ENCODE data around the gene L2HGDH. TPM values are rescaled to one million over a fixed set of nuclear protein-coding genes. Genes with fewer than 3 reads are reported as not detected.

The L2HGDH gene
- total and polyA plus RNA-seq, 10 of the 15 experiments (the other 5 are each of a cell fraction or from before 2014, with no cell fraction given) = 2.6 to 18.3 (median 13.5) TPM

DNA sequence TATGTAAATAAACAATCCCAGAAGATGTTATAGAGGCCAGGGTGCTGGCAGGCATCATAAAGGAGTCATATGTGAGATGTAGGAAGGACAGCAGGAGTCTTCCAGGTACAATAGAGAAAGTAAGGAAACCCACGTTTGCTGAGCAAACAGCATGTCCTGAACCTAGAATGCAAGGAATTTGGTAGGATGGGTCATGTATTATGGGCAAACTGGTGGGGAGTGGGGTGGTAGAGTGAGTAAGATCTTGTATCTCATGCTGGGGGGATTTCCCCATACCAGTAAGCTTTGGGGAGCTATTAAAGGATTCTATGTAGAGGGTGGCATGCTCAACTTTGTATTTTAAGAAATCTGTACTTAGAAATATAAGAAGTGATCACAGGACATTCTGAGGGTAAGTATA lies 43.7 kb upstream of the L2HGDH start:
- no peaks in the 10 kb centered on the region for H4K20me1 ChIP-seq (ENCODE audit: control insufficient read depth, insufficient read depth)
- ChIA-PET SMC1A (ENCODE audit: uncharacterized antibody, unreplicated experiment) (interaction anchor here (0.7 to 2.2 kb wide), 6 partner anchors 9 to 100 kb away, joined by 3 to 10 read pairs (median 4); no protein-coding TSS in a partner anchor), RAD21 (ENCODE audit: unreplicated experiment) (interaction anchor here (1.5 to 1.6 kb wide), 3 partner anchors 11 to 185 kb away, joined by 3 to 6 read pairs (median 3); no protein-coding TSS in a partner anchor), CTCF (interaction anchor here (0.5 to 1.6 kb wide), 3 partner anchors 9 to 505 kb away, joined by 3 to 4 read pairs (median 4); no protein-coding TSS in a partner anchor), POLR2A (interaction anchor here (0.6 to 1.0 kb wide), 2 partner anchors 10 to 241 kb away, joined by 4 read pairs; no protein-coding TSS in a partner anchor)
- H3K4me3 ChIP-seq = no peak overlapping the region
- intact Hi-C loops (cut with micrococcal nuclease; ENCODE audit: unreplicated experiment) = no loop called here
- H3K27ac ChIP-seq (ENCODE audit: control insufficient read depth, insufficient read depth) = no peak overlapping the region
- H3K9ac ChIP-seq (ENCODE audit: control insufficient read depth, insufficient read depth, low read length) = no peak overlapping the region
- H3K27me3 ChIP-seq (replicated peaks in 1 of 2; ENCODE audit: control insufficient read depth in 2 of 2, insufficient read depth in 2 of 2, low read length in 1 of 2) = no peaks in the 10 kb centered on the region
- no peak for FAIRE-seq
- no peaks in the 10 kb centered on the region for H3K9me3 ChIP-seq (replicated peaks; ENCODE audit: control insufficient read depth, insufficient read depth, low read length)
- no peaks in the 10 kb centered on the region for H3K4me1 ChIP-seq (ENCODE audit: control insufficient read depth, insufficient read depth, low read length)
- no peak overlapping the region for H3K4me2 ChIP-seq (ENCODE audit: control insufficient read depth, insufficient read depth)
- 94% methylated on average over 1 of the region's 1 CpG for WGBS (ENCODE audit: insufficient coverage, insufficient replicate concordance, low lambda C conversion rate, missing lambda C conversion rate)
- H3K36me3 ChIP-seq (ENCODE audit: control insufficient read depth in 2 of 2, insufficient read depth in 2 of 2, low read length in 1 of 2) = peaks cover 0 to 4% of the 10 kb centered on the region in 2 experiments; a peak in 3 of 4 replicates
- no TSS peak for BruUV-seq (replicated peaks)
- TF ChIP-seq BRCA1 (IDR thresholded peaks at IDR 0.05; ENCODE audit: low read depth, low read length) = no peak
- TF ChIP-seq CHD2 (IDR thresholded peaks at IDR 0.05; ENCODE audit: borderline replicate concordance, low read depth, low read length) = no peak
- no peak for TF ChIP-seq SMARCA5 (IDR thresholded peaks at IDR 0.05)
- no peak for TF ChIP-seq NFIC (IDR thresholded peaks at IDR 0.05; ENCODE audit: low read depth, low read length)
- TF ChIP-seq E2F4 (IDR thresholded peaks at IDR 0.05; ENCODE audit: low read depth, low read length) = no peak
- TF ChIP-seq NR2C1 (IDR thresholded peaks at IDR 0.05) = no peak
- no peak for TF ChIP-seq CREB1 (IDR thresholded peaks at IDR 0.05; ENCODE audit: low read depth)
- TF ChIP-seq, protein P1, sequence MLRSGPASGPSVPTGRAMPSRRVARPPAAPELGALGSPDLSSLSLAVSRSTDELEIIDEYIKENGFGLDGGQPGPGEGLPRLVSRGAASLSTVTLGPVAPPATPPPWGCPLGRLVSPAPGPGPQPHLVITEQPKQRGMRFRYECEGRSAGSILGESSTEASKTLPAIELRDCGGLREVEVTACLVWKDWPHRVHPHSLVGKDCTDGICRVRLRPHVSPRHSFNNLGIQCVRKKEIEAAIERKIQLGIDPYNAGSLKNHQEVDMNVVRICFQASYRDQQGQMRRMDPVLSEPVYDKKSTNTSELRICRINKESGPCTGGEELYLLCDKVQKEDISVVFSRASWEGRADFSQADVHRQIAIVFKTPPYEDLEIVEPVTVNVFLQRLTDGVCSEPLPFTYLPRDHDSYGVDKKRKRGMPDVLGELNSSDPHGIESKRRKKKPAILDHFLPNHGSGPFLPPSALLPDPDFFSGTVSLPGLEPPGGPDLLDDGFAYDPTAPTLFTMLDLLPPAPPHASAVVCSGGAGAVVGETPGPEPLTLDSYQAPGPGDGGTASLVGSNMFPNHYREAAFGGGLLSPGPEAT (IDR thresholded peaks at IDR 0.05; ENCODE audit: low read depth) = no peak
- no peak for TF ChIP-seq ZNF207 (IDR thresholded peaks at IDR 0.05; ENCODE audit: borderline replicate concordance)
- no peak for TF ChIP-seq POLR2A (IDR thresholded peaks at IDR 0.05; ENCODE audit: low read depth, low read length)
- TF ChIP-seq IKZF1 (conservative IDR thresholded peaks at IDR 0.05) = no peak
- DNase-seq (ENCODE audit: low read depth, low spot score) = no peak
- H2AFZ ChIP-seq (ENCODE audit: control insufficient read depth, low read depth, low read length) = no peak overlapping the region
- in situ Hi-C loops (cut with MboI) = no loop called here
- peak; percentile 49; the same call in 2 of the 3 replicates for ATAC-seq
- no peaks in the 10 kb centered on the region for H3K79me2 ChIP-seq (ENCODE audit: control insufficient read depth, insufficient read depth, low read length)
